ENCODE data around the gene ZBTB38.

DNA sequence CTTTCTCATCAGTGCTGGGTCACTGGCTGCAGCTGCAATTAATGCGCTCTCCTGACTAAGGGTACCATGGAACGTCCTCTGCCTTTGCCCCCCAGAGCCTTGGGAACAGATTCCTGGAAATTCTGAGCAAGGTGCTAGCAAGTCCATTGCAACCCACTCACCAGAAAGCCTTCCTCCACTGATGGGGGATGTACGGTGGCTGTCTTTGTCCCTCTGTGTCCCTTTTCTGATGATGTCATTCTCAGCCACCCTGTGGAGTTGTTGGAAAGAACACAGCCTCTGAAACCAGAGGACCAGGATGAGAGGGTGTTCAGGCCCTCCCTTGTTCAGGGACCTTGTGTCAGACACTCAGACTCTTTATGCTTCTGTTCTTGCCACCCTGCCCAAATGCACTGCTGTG lies 38.1 kb upstream of the ZBTB38 start:
- TF ChIP-seq, protein P1, sequence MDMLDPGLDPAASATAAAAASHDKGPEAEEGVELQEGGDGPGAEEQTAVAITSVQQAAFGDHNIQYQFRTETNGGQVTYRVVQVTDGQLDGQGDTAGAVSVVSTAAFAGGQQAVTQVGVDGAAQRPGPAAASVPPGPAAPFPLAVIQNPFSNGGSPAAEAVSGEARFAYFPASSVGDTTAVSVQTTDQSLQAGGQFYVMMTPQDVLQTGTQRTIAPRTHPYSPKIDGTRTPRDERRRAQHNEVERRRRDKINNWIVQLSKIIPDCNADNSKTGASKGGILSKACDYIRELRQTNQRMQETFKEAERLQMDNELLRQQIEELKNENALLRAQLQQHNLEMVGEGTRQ (CRISPR knock-in tag; IDR thresholded peaks at IDR 0.05), result no peak
- TF ChIP-seq CTCF (IDR thresholded peaks at IDR 0.05) (no peak), ESRRA (CRISPR knock-in tag; IDR thresholded peaks at IDR 0.05; ENCODE audit: borderline replicate concordance) (no peak), SOX15 (CRISPR knock-in tag; IDR thresholded peaks at IDR 0.05) (no peak), ETV6 (CRISPR knock-in tag; IDR thresholded peaks at IDR 0.05) (no peak), NFYB (CRISPR knock-in tag; conservative IDR thresholded peaks at IDR 0.05; ENCODE audit: low read depth) (no peak), PRDM15 (CRISPR knock-in tag; IDR thresholded peaks at IDR 0.05) (no peak), SP1 (CRISPR knock-in tag; conservative IDR thresholded peaks at IDR 0.05) (no peak), RELA (CRISPR knock-in tag; IDR thresholded peaks at IDR 0.05; ENCODE audit: borderline replicate concordance) (no peak)
